ENCODE measurements around the gene CENPV.
"Not testable (repeated sequence)": the region's sequence is repeated elsewhere in the genome, so short reads cannot be mapped to it uniquely, and the experiment has no call there.

CENPV gene

GRCh38 chr17:16353317-16354174, at the start of gene CENPV:
CENPV (minus strand) TSS chr17:16353469; CDS start chr17:16353436, 33 bp downstream.
- peak within 1 kb of the TSS; percentile 73 for H3K4me3 ChIP-seq (ENCODE audit: low read depth, low read length)
- TF ChIP-seq CTCF (IDR thresholded peaks at IDR 0.05; ENCODE audit: low read depth, low read length), result no peak

GRCh38 chr17:16398270-16399267, 45.3 kb upstream of the CENPV start:
- H3K4me3 ChIP-seq (ENCODE audit: low read depth, low read length), result no peak overlapping the region
- no peak for TF ChIP-seq CTCF (IDR thresholded peaks at IDR 0.05; ENCODE audit: low read depth, low read length)

GRCh38 chr17:16396693-16397092, 43.4 kb upstream of the CENPV start:
- H3K4me3 ChIP-seq (ENCODE audit: low read depth, low read length), result not testable (repeated sequence)

- H3K4me3 ChIP-seq (ENCODE audit: low read depth, low read length), result not testable (repeated sequence)
These were observed 42.6 kb upstream of the CENPV start for GRCh38 chr17:16395887-16396286.

- H3K4me3 ChIP-seq (ENCODE audit: low read depth, low read length), result not testable (repeated sequence)
These were observed 39.2 kb upstream of the CENPV start for GRCh38 chr17:16392491-16392890.

- H3K4me3 ChIP-seq (ENCODE audit: low read depth, low read length), result no peak overlapping the region
- TF ChIP-seq CTCF (IDR thresholded peaks at IDR 0.05; ENCODE audit: low read depth, low read length), result no peak
These were observed 38.2 kb upstream of the CENPV start for GRCh38 chr17:16391451-16391850.

GRCh38 chr17:16386126-16386507, 32.8 kb upstream of the CENPV start:
- not testable (repeated sequence) for H3K4me3 ChIP-seq (ENCODE audit: low read depth, low read length)

GRCh38 chr17:16384557-16384956, 31.3 kb upstream of the CENPV start:
- no peak for TF ChIP-seq CTCF (IDR thresholded peaks at IDR 0.05; ENCODE audit: low read depth, low read length)
- H3K4me3 ChIP-seq (ENCODE audit: low read depth, low read length), result no peak overlapping the region

- no peak for TF ChIP-seq CTCF (IDR thresholded peaks at IDR 0.05; ENCODE audit: low read depth, low read length)
- no peak overlapping the region for H3K4me3 ChIP-seq (ENCODE audit: low read depth, low read length)
These were observed 30.6 kb upstream of the CENPV start for GRCh38 chr17:16383772-16384287.
